GM21723 (cell line): ENCODE results near the gene JAZF1.
A peak's percentile ranks its signal among the peaks of the same experiment; 100 is the strongest.
"Not testable (repeated sequence)": the region's sequence is repeated elsewhere in the genome, so short reads cannot be mapped to it uniquely, and the experiment has no call there.

Experiments used
- ATAC-seq: cut with Tn5 transposase; IDR thresholded peaks from one replicate; pipeline ENCODE4 v1.9.1; 2021; ENCODE audit warnings: mild to moderate bottlenecking, moderate library complexity; ENCODE audit not compliant: unreplicated experiment

Gene JAZF1

GRCh38 chr7:27922907-27923641, 257.5 kb downstream of the JAZF1 start:
- peak; percentile 66 for ATAC-seq

- ATAC-seq: not testable (repeated sequence)
Measured at GRCh38 chr7:27922389-27922788, 258.2 kb downstream of the JAZF1 start.

DNA sequence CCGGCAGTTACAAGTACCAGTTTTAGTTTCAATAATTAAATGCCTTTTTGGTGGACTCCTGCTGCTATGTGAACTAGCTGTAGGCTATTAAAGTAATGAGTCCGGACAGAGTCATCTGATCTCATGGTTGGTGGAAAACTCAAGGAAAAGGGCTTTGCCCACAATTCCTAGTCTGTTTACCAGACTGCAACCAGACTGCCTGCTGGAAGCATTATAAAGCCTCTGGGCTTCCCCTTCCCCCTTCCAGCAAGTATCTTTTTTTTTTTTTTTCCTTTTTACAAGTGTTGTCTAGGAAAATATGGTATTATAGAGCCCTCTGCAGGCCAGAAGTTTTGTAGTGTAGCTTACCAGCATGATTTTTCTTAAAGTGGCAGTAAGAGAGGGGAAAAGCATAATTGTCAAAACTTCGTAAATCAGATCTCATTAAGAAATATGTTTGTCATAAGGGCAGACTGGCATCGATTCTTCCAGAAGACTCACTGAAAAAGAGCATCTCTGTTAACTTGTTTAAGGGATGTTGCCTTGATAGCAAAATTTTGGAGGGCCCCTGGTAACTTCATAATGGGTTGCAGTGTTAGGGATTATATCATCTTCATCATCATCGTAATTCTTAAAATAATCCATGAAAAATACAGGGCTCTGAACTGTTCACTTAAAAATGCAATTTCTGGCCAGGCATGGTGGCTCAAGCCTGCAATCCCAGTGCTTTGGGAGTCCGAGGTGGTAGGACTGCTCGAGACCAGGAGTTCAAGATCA, 259.3 kb downstream of the JAZF1 start:
- peak; percentile 52 for ATAC-seq

GRCh38 chr7:27920281-27920946, 260.2 kb downstream of the JAZF1 start:
- no peak for ATAC-seq

- no peak for ATAC-seq
Measured at GRCh38 chr7:27918503-27918902, 262.1 kb downstream of the JAZF1 start.

GRCh38 chr7:27917774-27918314, 262.8 kb downstream of the JAZF1 start:
- no peak for ATAC-seq

DNA sequence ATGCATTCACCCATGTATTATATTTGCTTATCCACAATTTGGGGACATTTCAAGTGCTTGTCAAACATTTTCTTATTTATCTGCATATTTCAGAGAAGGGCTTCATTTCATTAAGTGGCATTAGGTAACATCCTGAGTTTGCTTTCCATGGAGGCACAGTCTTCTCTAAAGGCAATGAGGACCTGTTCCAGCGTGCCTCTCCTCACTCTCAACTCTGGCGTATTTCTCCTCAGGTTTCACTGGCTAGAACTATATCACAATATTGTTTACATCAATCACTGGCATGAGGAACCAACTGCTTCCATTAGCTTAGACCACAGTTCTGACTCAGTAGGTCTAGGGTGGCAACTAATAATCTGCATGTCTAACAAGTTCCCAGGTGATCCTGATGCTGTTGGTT, 263.5 kb downstream of the JAZF1 start:
- ATAC-seq: no peak

- no peak for ATAC-seq
Measured at GRCh38 chr7:27916372-27916771, 264.2 kb downstream of the JAZF1 start.

DNA sequence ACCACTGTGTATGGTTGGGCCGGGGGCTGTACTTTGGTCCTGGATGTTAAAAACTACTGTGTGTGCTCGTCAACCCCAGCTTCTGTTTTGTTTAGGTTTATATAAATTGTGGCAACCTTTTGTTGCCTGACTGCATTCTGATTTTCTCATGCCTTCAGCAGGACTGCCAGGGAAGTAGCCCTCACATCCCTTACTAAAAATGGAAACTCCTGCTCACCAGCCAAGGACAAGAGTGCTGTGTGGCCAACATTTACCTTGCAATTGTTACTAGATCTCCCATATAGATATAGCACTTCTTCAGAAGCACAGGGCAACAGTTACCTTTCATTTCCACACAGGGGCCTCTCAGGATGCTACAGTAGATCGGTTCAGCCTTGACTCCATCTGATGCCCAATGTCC, 266.2 kb downstream of the JAZF1 start:
- ATAC-seq: no peak

DNA sequence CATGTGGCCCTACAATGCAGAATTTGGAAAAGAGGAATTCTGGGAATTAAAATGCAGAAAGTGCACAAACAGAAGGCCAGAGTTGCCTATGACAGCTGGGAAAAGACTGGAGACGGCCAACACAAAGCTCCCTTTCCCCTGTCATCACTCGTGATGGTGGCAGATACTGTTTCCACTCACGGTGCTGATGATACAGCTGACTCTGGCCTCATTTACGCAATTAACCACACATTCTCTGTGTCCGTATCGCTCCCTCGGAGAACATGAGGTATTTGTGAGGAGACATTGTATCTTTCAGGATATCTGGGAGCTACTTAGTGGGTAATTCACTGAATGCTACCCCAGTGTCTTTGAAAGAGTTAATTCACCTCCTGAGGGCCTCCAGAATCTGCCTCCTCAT, 267.8 kb downstream of the JAZF1 start:
- no peak for ATAC-seq

DNA sequence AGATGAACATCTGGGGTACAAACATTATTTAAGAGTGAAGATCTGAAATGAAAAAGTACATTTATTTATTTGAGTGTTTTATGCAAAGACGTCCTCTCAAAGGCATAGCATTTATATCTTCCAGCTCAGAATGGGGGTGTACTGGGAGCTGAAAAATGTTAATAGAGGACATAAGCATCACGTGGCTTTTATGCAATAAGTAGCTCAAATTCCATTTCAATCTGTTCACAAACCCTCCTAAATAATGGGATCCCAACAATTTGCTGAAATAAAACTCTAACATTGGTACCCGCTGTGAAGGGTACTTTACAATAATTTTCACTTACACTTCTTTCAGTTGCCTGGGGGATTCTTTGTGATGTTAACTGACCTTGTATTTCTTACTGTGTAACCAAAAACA, 268.7 kb downstream of the JAZF1 start:
- no peak for ATAC-seq

- ATAC-seq: no peak
Measured at GRCh38 chr7:27910326-27910725, 270.3 kb downstream of the JAZF1 start.

- ATAC-seq: no peak
Measured at GRCh38 chr7:27908534-27909165, 271.9 kb downstream of the JAZF1 start.

- no peak for ATAC-seq
Measured at GRCh38 chr7:27906385-27907091, 274.1 kb downstream of the JAZF1 start.

GRCh38 chr7:27905951-27906350, 274.6 kb downstream of the JAZF1 start:
- no peak for ATAC-seq

DNA sequence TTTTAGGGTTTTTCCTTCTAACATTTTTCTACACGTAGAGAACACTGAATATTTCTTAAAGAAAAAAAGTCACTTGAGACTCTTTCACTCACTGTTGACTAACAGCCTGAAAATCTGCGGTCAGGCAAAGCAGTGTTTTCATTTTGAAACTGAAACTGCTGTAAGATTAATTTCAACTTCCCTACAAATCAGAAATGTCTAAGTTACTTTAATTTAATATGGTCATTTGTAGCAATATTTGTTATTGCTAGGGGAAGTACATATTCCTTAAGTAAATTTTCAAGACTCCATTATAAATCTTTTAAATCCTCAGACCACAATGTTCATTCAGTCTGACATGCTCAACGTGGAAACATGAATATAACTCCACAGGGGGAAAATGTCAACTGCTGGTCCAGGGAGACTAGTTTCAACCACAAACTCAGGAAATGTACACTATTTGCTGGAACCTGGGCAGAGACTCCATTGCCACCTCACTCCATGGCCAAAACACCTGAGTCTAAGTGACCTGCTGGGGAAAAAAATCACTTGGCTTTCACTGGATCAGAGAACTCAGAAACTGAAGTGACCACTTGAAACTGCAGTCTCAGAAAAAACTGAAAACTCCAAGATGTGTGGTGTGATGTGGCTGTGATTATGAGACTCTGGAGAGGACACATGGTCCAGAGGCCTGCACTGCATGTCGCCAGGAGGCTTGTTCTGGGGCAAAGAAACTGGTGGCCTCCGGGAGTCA, 279.4 kb downstream of the JAZF1 start:
- ATAC-seq: peak; percentile 89

DNA sequence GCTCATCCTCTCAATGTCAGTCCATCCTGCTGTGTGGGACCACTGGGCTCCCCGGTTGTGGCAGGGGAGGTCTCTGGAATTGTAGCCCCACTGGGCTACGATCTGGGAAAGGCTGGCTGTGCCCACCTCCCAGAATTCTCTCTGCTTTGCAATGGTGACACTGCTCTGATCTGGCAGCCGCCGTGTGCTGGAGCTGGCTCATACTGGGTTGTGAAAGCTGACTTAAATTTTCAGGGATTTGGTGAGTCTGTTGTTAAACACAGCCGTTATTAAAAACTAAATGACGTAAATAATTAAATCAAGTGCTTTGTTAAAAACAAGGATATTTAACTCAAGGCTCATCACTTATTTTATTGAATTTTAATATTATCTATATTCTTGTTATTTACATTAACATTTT, 280.6 kb downstream of the JAZF1 start:
- no peak for ATAC-seq

DNA sequence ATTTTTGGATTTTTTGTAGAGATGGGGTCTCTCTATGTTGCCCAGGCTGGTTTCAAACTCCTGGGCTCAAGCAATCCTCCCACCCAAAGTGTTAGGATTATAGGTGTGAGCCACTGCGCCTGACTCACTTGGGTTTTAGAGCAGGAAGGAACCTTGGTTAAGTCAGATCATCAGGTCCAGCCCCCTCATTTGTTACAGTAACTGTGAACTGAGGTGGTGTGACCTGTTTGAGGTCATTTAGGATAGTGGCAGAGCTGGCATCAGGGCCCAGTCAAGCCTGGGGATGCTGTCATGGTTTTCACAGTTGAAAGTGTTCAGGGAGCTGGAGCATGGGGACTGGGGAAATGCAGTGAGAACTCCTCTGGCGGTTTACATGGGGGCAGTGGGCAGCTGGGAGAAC, 281.0 kb downstream of the JAZF1 start:
- ATAC-seq: no peak

GRCh38 chr7:27897441-27897847, 283.2 kb downstream of the JAZF1 start:
- no peak for ATAC-seq

DNA sequence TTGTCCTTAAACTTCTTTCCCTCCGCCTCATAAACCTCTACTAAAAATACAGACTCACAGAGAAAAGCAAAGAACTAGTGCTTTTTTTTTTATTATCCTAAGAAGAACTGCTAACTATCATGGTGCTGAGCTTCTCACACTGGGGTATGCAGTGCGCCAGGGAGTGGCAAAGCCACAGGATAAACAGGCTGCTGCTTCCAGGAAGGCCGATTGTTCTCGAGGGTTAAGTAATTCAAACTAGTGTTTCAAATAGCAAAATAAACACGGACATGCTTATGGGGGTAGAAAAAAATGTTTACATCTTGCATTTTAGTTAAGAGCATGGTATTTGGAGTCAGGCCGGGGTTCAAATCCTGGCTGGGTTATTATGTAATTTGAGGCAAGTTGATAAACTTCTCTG, 283.6 kb downstream of the JAZF1 start:
- ATAC-seq: no peak
